PFSK-1 (cell line): ENCODE results near the gene SERPINB2.

Experiments used
- POLR2AphosphoS5 ChIP-seq: IDR thresholded peaks from 2 replicates; pipeline ENCODE4 v1.6.1; 2012; ENCODE audit warnings: low read depth, mild to moderate bottlenecking, control low read depth, low read length, moderate library complexity
- SIN3A ChIP-seq: IDR thresholded peaks from 2 replicates; pipeline ENCODE4 v1.6.1; 2012; ENCODE audit warnings: mild to moderate bottlenecking, low read length, moderate library complexity, borderline replicate concordance; ENCODE audit not compliant: insufficient read depth
- TAF1 ChIP-seq: IDR thresholded peaks from 2 replicates; pipeline ENCODE4 v1.6.1; 2012; ENCODE audit warnings: low read length, control low read depth, borderline replicate concordance; ENCODE audit not compliant: insufficient read depth
- TF ChIP-seq, protein P1 (sequence below), 2 experiments: IDR thresholded peaks; 2 replicates each; pipeline versions ENCODE4 v1.6.1 to v1.8.0; 2011 to 2012; ENCODE audit warnings: low read depth in 2 of 2, low read length in 2 of 2, control low read depth in 1 of 2, inconsistent platforms in 1 of 2, mild to moderate bottlenecking in 1 of 2, moderate library complexity in 1 of 2; ENCODE audit not compliant: insufficient read depth in 1 of 2

DNA sequence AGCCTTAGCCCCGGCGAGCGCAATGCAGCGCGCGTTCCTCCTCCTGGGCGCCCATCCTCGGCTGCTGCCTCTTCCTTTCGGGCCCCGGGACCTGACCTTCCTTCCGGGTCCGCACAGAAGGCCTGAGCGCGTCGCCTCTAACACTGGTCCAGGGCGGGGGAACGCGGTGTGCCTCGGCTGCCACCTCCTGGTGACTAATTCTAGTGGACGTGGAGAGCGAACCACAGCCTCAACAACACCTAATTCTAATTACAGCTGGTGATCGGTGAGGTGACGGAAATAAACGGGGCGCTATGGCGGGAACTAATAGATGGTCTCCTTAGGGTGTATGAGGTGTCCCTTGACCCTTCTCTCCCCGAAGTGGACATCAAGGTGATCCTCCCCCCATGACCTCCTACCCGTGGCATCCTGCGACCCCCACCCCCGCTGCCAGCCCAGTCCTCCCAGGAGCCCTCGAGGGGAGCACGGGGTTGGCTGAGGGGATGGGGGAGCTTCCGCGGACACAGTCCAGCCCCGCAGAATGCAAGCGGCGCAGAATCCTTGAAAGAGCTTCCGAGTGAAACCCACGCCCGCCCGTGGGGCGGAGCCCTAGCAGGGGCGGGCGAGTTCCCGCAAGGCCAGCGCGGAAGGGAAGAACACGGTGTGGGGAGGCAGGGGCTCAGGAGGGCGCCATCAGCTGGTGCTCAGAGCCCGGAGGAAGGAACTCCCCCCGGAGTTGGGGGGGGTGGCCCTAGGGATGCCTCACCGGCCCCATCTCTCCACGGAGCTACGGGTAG, 48.8 kb downstream of the SERPINB2 start:
- TF ChIP-seq TAF1 (no peak), POLR2AphosphoS5 (no peak), SIN3A (no peak)
- TF ChIP-seq, protein P1, sequence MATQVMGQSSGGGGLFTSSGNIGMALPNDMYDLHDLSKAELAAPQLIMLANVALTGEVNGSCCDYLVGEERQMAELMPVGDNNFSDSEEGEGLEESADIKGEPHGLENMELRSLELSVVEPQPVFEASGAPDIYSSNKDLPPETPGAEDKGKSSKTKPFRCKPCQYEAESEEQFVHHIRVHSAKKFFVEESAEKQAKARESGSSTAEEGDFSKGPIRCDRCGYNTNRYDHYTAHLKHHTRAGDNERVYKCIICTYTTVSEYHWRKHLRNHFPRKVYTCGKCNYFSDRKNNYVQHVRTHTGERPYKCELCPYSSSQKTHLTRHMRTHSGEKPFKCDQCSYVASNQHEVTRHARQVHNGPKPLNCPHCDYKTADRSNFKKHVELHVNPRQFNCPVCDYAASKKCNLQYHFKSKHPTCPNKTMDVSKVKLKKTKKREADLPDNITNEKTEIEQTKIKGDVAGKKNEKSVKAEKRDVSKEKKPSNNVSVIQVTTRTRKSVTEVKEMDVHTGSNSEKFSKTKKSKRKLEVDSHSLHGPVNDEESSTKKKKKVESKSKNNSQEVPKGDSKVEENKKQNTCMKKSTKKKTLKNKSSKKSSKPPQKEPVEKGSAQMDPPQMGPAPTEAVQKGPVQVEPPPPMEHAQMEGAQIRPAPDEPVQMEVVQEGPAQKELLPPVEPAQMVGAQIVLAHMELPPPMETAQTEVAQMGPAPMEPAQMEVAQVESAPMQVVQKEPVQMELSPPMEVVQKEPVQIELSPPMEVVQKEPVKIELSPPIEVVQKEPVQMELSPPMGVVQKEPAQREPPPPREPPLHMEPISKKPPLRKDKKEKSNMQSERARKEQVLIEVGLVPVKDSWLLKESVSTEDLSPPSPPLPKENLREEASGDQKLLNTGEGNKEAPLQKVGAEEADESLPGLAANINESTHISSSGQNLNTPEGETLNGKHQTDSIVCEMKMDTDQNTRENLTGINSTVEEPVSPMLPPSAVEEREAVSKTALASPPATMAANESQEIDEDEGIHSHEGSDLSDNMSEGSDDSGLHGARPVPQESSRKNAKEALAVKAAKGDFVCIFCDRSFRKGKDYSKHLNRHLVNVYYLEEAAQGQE (IDR thresholded peaks at IDR 0.05; ENCODE audit: insufficient read depth in 1 of 2, low read depth in 2 of 2, low read length in 2 of 2) = no peak
